ENCODE data around the gene C5orf15. TPM values are rescaled to one million over a fixed set of nuclear protein-coding genes. Genes with fewer than 3 reads are reported as not detected.
A peak's percentile ranks its signal among the peaks of the same experiment; 100 is the strongest.
"Not testable (repeated sequence)": the region's sequence is repeated elsewhere in the genome, so short reads cannot be mapped to it uniquely, and the experiment has no call there.

Gene C5orf15
- polyA plus RNA-seq, 1 donor, result 56.7 TPM

DNA sequence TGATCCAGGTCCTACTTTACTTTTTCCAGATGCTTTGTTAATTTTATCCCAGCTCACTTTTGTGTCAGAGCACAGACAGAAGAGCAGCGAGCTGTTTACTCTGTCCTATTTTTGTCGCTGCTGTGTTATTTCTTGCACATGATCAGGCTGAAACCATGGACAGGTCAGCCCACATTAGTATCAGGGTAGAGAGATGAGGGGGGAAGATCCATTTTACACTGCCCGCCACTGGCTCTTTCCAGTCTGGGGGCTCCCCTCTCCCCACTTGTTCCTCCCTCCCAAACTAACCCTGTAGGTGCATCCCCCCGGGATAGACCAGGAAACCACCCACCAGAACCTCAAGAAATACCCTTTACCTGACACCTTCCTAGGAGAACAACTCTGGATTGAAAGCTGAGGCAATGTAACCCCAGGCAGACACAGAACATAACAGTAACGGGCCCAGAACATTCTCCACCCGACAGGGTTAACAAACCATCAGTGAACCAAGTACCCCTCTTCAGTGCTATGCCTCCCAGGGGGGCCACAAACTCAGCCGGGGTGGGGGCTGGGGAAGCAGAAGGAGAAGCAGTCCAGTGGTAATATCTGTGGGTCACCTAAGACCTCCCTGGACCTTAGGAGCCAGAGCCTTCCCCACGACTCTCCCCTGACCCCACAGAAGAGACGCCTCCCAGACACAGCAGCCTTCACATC lies 26.0 kb upstream of the C5orf15 start:
- no peak for DNase-seq

DNA sequence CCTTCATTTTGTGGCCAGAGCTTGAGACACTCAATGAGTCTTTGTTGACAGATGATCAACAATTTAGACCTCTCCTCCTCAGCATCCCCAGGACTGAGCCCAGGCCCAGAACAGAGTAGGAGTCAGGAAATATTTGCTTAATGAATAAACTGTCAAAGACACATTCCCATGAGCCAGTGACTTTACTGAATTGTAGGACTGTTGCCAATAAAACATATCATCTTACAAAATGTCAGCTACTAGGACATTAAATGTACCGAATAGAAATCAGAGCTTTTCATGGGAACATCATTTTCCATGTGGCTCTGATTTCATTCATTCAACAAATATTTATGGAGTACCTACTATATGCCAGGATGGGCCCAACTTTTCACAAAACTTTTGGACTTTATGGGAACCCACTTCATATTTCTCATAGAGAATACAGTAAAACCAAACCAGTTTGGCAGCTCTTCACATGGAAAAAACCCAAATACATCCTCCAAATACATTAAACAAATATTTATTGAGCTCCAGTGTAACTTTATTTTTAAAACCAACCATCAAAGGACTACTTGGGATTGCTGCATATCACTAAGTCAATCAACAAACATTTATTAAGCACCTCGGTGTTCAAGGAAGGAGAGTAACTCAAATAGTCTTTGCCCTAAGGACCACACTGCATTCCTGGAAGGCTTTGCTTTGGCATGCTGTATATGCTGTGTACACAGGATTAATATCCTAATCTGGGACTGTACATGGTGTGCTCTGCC lies 24.9 kb upstream of the C5orf15 start:
- DNase-seq, result no peak

GRCh38 chr5:133992429-133993155 lies 24.2 kb upstream of the C5orf15 start:
- DNase-seq, result no peak

GRCh38 chr5:133991171-133991910 lies 22.9 kb upstream of the C5orf15 start:
- DNase-seq, result no peak

DNA sequence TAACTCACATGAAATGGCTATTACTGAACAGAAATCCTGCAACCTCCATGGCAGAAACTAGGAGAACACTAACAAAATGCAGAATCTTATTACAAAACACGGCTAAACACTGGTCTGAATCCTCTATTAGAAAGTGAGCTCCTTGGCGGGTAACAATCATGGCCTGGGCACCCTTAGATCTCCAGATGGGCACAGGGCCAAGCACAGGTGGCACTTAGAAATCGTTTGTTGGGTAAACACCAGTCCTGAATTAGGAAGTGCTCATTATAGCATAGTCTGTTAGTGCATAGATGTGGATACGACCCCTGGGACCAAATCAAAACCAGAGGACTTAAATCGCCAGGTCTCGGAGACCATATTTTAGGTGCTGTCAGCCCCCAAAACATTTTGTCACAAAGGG lies 22.0 kb upstream of the C5orf15 start:
- DNase-seq, result no peak

GRCh38 chr5:133985540-133986180 lies 17.2 kb upstream of the C5orf15 start:
- DNase-seq, result no peak

- no peak for DNase-seq
These were observed 15.2 kb upstream of the C5orf15 start for GRCh38 chr5:133983674-133984073.

DNA sequence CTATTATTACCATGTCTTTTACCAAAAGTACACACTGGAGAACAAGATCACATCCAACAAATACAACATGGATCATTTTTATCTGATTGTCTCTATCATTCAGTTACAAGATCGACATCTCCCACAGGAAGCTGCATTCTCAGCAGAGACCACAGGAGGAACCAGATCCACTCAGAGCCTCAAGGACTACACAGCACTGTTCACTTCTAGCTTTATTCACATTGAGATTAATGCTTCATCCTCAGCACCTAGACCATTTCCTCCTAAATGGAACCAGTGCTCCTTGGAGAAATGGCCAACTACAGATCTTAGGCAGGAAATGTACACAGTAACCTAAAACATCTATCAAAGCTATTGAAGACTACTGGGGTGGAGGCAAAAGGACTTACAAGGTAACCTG lies 13.3 kb upstream of the C5orf15 start:
- DNase-seq, result no peak

- no peak for DNase-seq
These were observed 12.2 kb upstream of the C5orf15 start for GRCh38 chr5:133980652-133981051.

DNA sequence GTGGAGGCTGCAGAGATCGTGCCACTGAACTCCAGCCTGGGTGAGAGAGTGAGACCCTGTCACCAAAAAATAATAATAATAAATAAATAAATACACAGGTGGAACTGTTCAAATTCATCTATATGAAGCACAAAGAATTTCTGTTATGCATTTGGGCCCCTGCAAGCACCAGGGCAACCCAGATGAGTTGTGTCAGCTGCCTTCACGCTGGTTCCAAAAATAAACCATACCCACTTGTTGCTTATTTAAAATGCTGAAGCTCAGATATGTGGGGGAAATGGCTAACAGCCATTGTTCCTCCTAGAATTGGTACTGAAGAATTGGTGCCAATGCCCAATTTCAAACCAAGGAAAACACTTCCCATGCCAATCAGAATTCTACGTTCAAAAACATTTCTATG lies 10.5 kb upstream of the C5orf15 start:
- DNase-seq, result no peak

DNA sequence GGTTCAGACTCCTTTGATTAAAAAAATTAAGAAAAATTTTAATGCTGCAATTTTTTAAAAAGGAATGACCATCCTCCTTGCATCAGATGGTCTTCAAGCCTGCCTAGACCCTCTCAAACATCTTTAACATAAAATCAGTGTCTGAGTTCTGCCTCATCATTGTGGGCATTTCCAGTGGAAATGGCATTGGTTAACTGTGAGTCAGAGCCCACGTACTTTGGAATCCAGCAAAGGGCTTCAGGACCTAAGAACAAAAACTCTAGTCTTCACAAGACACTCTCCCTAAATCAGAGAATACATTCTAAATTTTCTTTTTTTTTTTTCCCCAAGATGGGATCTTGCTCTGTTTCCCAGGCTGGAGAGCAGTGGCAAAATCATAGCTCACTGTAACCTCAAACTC lies 9.4 kb upstream of the C5orf15 start:
- no peak for DNase-seq

DNA sequence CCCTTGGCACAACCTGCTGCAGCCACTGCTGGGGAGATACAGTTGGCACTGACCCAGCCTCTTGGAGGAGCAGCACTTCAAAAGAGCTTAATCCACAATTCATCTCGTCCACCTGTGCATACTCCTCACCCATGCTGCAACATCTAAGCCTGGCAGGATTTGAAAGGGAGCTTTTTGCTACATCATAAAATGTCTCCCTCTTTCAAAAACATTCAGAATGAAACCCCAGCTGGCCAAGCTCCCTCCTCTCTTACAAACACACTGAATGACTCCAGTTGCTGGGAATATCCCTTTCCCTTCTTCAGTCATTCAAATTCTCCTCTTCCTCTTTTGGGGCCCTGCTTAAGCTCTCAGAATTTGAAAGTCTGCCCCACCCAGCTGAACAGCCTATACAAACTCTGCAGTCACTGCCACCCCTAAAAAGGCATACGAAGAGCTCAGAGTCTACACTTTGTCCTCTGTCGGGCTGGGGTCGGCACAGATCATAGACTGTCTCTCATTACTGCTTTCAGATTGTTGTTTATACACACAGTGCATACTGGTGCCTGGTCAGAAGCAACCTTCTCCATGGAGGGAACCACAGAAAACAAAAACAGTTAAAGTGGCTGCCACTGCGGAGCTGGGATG lies 8.8 kb upstream of the C5orf15 start:
- DNase-seq, result no peak

DNA sequence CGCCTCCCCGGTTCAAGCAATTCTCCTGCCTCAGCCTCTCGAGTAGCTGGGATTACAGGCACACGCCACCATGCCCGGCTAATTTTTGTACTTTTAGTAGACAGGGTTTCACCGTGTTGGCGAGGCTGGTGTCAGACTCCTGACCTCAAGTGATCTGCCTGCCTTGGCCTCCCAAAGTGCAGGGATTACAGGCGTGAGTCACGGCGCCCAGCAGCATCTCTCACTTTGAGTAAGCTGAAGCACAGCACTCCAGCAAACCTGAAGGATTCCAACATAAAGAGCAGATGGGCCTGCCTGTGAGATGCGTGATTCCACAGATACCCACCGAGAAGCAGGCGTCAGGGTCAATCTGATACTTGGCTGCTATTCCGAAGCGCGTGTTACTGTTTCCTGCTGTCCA lies 7.1 kb upstream of the C5orf15 start:
- not testable (repeated sequence) for DNase-seq

GRCh38 chr5:133974142-133974541 lies 5.7 kb upstream of the C5orf15 start:
- no peak for DNase-seq

- DNase-seq, result no peak
These were observed 2.0 kb upstream of the C5orf15 start for GRCh38 chr5:133970325-133970909.

- DNase-seq, result no peak
These were observed 1.4 kb upstream of the C5orf15 start for GRCh38 chr5:133969654-133970324.

DNA sequence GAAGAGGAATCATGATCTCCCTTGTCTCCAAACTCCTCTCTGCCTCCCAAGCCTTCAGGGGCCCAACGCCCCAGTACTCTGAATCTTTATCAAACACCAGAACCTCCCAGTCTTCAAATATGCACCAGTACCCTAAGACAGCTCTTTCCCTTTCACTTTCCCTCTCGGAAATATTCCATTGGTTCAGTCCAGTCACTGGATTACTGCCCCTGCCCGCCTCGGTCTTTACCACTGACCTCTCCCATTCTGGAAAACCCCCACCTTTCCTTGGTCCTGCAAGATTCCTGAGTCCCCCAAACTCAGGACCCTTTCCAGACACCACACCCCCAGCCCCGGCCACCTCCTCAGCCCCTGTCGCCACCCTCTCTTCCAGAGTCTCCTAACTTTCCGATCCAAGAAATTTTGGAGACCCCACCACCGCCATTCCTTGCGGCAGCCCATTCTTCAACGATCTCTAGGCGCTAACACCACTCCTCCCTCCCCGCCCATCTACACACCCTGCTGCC lies 674 bp downstream of the C5orf15 start:
- DNase-seq, result peak; percentile 26

- no peak for DNase-seq
These were observed 1.3 kb downstream of the C5orf15 start for GRCh38 chr5:133967124-133967523.

- DNase-seq, result no peak
These were observed 2.3 kb downstream of the C5orf15 start for GRCh38 chr5:133966090-133966489.

DNA sequence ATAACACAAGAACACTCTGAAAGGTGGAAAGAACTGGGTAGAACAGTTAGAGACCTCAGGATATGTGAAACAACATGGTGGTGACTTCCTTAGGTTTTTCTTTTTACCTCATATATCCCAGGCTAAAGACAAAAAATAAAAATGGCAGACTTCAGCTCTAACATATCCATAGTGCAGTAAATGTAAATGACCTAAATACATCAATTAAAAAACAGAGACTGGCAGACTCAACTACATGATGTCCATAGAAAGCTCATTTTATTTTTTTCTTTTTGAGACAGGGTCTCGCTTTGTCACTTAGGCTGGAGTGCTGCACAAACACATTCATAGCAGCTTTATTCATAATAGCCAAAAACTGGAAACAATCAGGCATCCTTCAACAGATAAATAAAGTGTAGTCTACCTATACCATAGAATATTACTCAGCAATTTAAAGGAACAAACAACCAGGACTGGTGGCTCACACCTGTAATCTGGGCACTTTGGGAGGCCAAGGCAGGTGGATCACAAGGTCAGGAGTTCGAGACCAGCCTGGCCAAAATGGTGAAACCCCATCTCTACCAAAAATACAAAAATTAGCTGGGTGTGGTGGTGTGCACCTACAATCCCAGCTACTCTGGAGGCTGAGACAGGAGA lies 4.8 kb downstream of the C5orf15 start:
- DNase-seq, result no peak

Measured in hindlimb muscle (tissue), 1 donor.